GM13977 (cell line): Measurements from ENCODE around the gene RAB40B.

Experiments
- DNase-seq: peaks from one replicate; pipeline ENCODE4 v3.0.0; 2012; ENCODE audit warnings: low spot score
- in situ Hi-C: fragments of 300-500 bp; cut with MboI; formaldehyde crosslinking; loops from one replicate; pipeline ENCODE4 v1.12.0; 2022; ENCODE audit warnings: low sequenced_read_pairs, low pct_unique_long_range_greater_than_20kb, mixed read lengths, inconsistent platforms; ENCODE audit not compliant: unreplicated experiment
- TF ChIP-seq, protein P1 (sequence below): IDR thresholded peaks from 2 replicates; pipeline ENCODE4 v1.5.1; 2012; ENCODE audit warnings: mild to moderate bottlenecking, control low read depth; ENCODE audit not compliant: insufficient read depth; ENCODE audit errors: extremely low read depth, missing control alignments

The RAB40B gene

DNA sequence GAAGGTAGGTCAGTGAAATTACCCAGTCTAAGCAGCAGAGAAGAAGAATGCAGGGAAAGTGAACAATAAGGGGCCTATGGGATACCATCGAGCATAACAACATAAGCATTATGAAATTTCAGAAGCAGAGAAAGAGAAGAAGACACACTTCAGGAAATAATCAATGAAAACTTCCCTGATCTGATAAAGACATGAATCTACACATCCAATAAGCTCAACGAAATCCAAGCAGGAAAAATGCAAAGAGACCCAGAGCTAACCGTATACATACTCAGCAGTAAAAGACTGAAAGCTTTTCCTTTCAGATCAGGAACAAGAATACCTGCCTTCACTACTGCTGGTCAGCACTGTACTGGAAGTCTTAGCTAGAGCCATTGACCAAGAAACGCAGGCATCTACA lies 88.8 kb downstream of the RAB40B start:
- TF ChIP-seq, protein P1, sequence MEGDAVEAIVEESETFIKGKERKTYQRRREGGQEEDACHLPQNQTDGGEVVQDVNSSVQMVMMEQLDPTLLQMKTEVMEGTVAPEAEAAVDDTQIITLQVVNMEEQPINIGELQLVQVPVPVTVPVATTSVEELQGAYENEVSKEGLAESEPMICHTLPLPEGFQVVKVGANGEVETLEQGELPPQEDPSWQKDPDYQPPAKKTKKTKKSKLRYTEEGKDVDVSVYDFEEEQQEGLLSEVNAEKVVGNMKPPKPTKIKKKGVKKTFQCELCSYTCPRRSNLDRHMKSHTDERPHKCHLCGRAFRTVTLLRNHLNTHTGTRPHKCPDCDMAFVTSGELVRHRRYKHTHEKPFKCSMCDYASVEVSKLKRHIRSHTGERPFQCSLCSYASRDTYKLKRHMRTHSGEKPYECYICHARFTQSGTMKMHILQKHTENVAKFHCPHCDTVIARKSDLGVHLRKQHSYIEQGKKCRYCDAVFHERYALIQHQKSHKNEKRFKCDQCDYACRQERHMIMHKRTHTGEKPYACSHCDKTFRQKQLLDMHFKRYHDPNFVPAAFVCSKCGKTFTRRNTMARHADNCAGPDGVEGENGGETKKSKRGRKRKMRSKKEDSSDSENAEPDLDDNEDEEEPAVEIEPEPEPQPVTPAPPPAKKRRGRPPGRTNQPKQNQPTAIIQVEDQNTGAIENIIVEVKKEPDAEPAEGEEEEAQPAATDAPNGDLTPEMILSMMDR, result no peak
- DNase-seq, result no peak
- in situ Hi-C loops, result no loop called here

- TF ChIP-seq, protein P1, result no peak
- no peak for DNase-seq
- in situ Hi-C loops, result no loop called here
These were observed 89.7 kb downstream of the RAB40B start for GRCh38 chr17:82608816-82609215.

DNA sequence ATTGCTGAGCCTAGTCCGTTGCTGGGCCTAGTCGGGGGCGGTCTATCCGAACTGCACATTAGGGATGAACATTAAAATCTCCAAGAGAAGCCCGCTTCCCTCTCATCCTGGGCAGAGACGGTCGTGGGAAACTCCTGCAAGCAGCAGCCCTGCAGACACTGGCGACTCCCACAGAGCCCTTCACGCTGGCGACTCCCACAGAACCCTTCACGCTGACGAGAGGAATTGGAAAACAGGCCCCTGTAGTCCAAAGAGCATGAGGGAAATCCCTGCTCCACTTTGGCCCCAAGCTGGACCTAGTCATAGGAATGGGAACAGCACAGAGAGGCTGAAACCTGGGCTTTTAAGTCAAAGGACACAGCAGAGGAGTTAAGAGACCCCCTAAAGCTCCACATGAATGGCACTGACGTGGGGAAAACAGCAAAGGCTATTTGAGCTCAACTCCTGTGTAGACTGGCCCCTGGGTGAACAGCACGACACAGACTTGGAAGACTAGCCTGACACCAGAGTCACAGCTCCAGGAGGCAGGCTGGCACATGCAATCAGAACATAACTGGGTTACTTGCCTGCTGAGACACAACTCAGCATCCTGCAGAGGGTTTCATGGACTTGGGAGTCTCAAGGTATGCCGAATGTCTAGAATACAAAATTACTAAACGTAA lies 92.4 kb downstream of the RAB40B start:
- no peak for DNase-seq
- in situ Hi-C loops, result no loop called here
- TF ChIP-seq, protein P1, result no peak
